Upper lobe of right lung (tissue), 1 donor: ENCODE data around the gene CDK18. TPM values are rescaled to one million over a fixed set of nuclear protein-coding genes. Genes with fewer than 3 reads are reported as not detected.

Experiments
- ATAC-seq: fragments of 200-7000 bp; cut with Tn5 transposase; one replicate; pipeline ENCODE4 v1.9.1; 2020; ENCODE audit warnings: mild to moderate bottlenecking, moderate library complexity
- DNase-seq: peaks from one replicate; pipeline ENCODE4 v3.0.0-alpha.2; 2020
- H3K27ac ChIP-seq: fragments of 200-600 bp; one replicate; pipeline ENCODE4 v1.8.0; 2022
- H3K27me3 ChIP-seq: fragments of 200-600 bp; one replicate; pipeline ENCODE4 v1.8.0; 2022; ENCODE audit warnings: mild to moderate bottlenecking
- H3K36me3 ChIP-seq: fragments of 200-600 bp; one replicate; pipeline ENCODE4 v1.8.0; 2022
- H3K4me1 ChIP-seq: fragments of 200-600 bp; one replicate; pipeline ENCODE4 v1.8.0; 2022
- H3K4me3 ChIP-seq: fragments of 200-600 bp; one replicate; pipeline ENCODE4 v1.8.0; 2022; ENCODE audit warnings: mild to moderate bottlenecking
- H3K9me3 ChIP-seq: fragments of 200-600 bp; one replicate; pipeline ENCODE4 v1.8.0; 2022
- intact Hi-C: fragments of 100-400 bp; cut with DNase I; formaldehyde crosslinking; loops from one replicate; pipeline ENCODE4 v1.11.0; 2022
- total RNA-seq: library from RNA; stranded (reverse); fragmentation: NEBNext Ultra II Directional; extraction: Animal tissue kit (Norgen Biotek cat#: 25700); gene quantifications from one replicate; pipeline ENCODE4 v1.2.1, GENCODE V29; 2021
- TF ChIP-seq, protein P1 (sequence below): fragments of 200-600 bp; IDR thresholded peaks from one replicate; pipeline ENCODE4 v1.8.0; 2022; ENCODE audit warnings: antibody characterized with exemption
- donor health status: DM: no; HTN: yes; CAD: no; lungs with severe emphysema.

The CDK18 gene
- total RNA-seq, 1 donor from 2014 or later: 31.6 TPM

DNA sequence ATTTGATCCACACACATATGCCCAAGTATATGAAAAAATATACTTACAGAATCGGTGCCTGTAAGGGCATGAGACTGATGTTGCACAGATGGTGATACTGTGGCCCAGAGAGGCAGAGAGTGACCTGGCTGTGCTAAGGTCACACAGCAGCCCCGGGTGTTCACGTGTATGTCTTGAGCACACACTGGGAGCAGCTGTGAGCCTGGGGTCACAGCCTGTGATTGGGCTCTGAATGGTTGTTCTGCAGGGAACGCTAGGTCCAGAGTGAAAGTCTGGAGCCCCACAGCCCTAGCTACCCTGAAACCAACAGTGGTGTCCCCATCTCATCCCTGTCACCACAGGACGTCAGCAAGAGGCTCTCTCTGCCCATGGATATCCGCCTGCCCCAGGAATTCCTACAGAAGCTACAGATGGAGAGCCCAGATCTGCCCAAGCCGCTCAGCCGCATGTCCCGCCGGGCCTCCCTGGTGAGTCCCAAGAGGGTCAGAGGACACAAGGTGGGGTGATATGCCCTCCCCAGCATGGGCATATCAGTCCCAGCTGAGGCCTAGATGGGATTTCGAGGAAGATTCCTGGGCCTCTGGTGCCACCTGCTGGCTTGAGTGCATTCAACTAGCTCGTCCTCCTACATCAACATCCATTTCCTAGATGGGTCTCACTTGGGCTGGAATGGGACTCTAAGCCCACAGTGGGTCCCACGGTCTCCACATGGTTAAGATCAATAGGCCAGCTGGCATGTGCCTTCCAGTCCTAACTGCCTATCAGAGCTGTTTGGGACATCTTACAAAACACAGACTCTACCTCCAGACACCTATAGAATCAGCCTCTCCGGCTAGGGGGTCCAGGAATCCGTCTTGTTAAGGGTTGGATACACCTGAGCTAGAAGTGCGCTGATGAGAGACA is 19.7 kb downstream of the CDK18 start:
- DNase-seq: peak; percentile 83

DNA sequence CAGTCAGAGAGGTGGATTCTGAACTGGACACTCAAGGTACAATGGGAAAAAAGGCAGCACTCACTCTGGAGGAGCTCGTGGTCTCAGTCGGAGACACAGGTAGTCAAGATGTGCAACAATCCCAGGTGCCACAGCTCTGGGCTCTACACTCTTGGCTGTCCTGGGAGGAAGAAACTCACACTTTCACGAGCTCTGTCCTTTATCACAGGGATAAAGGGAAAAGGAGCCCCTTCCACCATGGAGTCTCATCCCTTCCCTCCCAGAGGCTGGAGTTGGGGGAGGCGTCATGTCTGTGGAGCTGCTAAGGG is 20.3 kb downstream of the CDK18 start:
- no peak overlapping the region for H3K4me3 ChIP-seq
- H3K27ac ChIP-seq: no peak overlapping the region
- intact Hi-C loops: loop anchor here (5.0 to 10.0 kb wide), 2 partner anchors 37 to 180 kb away; no protein-coding TSS in a partner anchor
- H3K27me3 ChIP-seq: no peaks in the 10 kb centered on the region
- peaks cover 2% of the 10 kb centered on the region for H3K36me3 ChIP-seq
- no peaks in the 10 kb centered on the region for H3K4me1 ChIP-seq
- no peaks in the 10 kb centered on the region for H3K9me3 ChIP-seq
- TF ChIP-seq, protein P1, sequence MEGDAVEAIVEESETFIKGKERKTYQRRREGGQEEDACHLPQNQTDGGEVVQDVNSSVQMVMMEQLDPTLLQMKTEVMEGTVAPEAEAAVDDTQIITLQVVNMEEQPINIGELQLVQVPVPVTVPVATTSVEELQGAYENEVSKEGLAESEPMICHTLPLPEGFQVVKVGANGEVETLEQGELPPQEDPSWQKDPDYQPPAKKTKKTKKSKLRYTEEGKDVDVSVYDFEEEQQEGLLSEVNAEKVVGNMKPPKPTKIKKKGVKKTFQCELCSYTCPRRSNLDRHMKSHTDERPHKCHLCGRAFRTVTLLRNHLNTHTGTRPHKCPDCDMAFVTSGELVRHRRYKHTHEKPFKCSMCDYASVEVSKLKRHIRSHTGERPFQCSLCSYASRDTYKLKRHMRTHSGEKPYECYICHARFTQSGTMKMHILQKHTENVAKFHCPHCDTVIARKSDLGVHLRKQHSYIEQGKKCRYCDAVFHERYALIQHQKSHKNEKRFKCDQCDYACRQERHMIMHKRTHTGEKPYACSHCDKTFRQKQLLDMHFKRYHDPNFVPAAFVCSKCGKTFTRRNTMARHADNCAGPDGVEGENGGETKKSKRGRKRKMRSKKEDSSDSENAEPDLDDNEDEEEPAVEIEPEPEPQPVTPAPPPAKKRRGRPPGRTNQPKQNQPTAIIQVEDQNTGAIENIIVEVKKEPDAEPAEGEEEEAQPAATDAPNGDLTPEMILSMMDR: no peak
- no peak for DNase-seq
- no peak for ATAC-seq

More for the DNA sequence above, 19.7 kb downstream of the CDK18 start:
- Histone ChIP-seq H3K9me3 (no peaks in the 10 kb centered on the region), H3K27me3 (no peaks in the 10 kb centered on the region), H3K27ac (no peak overlapping the region), H3K4me3 (no peak overlapping the region), H3K4me1 (no peaks in the 10 kb centered on the region), H3K36me3 (no peaks in the 10 kb centered on the region)
- TF ChIP-seq, protein P1: peak; percentile 76
- ATAC-seq: peak; percentile 67
- intact Hi-C loops: loop anchor here (5.0 to 10.0 kb wide), 2 partner anchors 37 to 179 kb away; no protein-coding TSS in a partner anchor

DNA sequence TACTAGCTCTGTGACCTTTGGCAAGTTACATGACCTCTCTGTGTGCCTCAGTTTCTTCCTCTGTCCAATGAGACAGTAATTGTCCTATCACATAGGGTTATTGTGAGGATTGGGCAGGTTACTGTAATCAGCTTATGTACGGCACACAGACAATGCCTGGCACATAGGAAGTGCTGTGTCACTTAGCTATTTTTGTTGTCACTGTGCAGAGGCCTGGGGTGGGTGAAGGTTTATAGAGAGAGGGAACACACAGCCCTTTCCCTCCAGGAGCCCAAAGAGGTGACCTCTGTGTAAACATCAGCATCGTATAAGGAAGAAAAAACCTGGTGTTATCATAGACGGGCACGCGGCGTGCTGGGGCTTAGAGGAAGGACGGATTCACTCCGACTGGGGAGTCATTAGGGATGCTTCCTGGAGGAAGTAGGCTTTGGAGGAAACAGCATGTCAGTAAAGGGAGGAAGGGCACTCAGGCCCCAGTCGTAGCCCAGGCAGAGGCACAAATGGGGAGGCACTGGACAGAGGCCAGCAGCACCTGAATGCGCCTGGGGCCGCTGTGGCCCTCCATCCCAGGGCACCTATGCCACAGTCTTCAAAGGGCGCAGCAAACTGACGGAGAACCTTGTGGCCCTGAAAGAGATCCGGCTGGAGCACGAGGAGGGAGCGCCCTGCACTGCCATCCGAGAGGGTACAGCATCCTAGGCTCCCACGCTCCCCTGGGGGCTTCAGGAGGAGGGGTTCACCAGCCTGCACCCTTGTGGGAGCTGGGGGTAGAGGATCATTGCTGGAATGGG is 21.2 kb downstream of the CDK18 start:
- no peaks in the 10 kb centered on the region for H3K4me1 ChIP-seq
- DNase-seq (no peak), ATAC-seq (no peak)
- H3K27ac ChIP-seq: no peak overlapping the region
- intact Hi-C loops: loop anchor here (10.0 kb wide), 1 partner anchor 181 kb away; no protein-coding TSS in a partner anchor
- no peaks in the 10 kb centered on the region for H3K9me3 ChIP-seq
- no peaks in the 10 kb centered on the region for H3K27me3 ChIP-seq
- no peak overlapping the region for H3K4me3 ChIP-seq
- H3K36me3 ChIP-seq: peaks cover 8% of the 10 kb centered on the region
- TF ChIP-seq, protein P1: no peak

DNA sequence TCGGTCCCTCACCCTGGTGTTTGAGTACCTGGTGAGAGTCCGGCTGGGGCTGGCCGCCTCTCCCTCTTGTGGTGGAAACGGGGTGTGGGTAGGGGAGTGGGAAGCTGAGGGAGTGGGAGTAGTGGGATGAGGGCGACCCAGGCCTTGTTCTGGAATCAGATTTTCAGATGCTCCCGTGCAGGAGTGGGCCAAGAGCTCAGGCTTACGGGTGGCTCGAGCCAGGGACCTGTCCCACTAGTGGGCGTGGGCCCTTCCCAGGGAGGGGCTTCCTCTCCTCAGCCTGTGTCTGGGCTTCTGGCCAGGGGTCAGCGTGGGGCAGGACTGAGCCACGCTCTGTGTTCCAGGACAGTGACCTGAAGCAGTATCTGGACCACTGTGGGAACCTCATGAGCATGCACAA is 22.0 kb downstream of the CDK18 start:
- no peak overlapping the region for H3K27ac ChIP-seq
- H3K27me3 ChIP-seq: no peaks in the 10 kb centered on the region
- no peak for DNase-seq
- intact Hi-C loops: loop anchor here (10.0 kb wide), 1 partner anchor 182 kb away; no protein-coding TSS in a partner anchor
- H3K36me3 ChIP-seq: peaks cover 12% of the 10 kb centered on the region
- H3K4me1 ChIP-seq: no peaks in the 10 kb centered on the region
- H3K4me3 ChIP-seq: no peak overlapping the region
- no peaks in the 10 kb centered on the region for H3K9me3 ChIP-seq
- TF ChIP-seq, protein P1: no peak
- no peak for ATAC-seq

DNA sequence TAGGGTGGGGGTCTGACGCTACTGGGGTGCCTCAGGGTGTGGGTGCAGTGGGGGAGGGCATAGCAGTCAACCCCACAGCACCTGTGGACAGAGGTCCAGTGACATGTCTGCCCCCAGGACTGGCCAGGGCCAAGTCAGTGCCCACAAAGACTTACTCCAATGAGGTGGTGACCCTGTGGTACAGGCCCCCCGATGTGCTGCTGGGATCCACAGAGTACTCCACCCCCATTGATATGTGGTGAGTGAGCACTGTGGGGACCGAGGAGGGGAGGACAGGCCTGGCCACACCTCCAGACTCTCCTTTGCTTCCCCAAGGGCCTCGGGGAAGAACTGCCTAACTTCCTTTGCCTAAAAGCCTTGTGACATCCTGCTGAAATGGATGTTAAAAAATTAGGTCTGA is 23.5 kb downstream of the CDK18 start:
- Histone ChIP-seq H3K9me3 (no peaks in the 10 kb centered on the region), H3K27me3 (no peaks in the 10 kb centered on the region), H3K36me3 (peaks cover 16% of the 10 kb centered on the region), H3K4me1 (no peaks in the 10 kb centered on the region), H3K4me3 (no peak overlapping the region), H3K27ac (no peak overlapping the region)
- TF ChIP-seq, protein P1: no peak
- DNase-seq: no peak
- intact Hi-C loops: loop anchor here (10.0 kb wide), 1 partner anchor 183 kb away; no protein-coding TSS in a partner anchor
- ATAC-seq: no peak
